Putamen (tissue), 1 donor: ENCODE data around the gene RHOA.
"Not testable (repeated sequence)": the region's sequence is repeated elsewhere in the genome, so short reads cannot be mapped to it uniquely, and the experiment has no call there.

ENCODE experiments used
- DNase-seq: peaks from one replicate; pipeline ENCODE4 v3.0.0-alpha.2; 2016; ENCODE audit warnings: low spot score

RHOA gene

GRCh38 chr3:49362561-49362960, 49.2 kb downstream of the RHOA start:
- no peak for DNase-seq

GRCh38 chr3:49359623-49360022, 52.2 kb downstream of the RHOA start:
- no peak for DNase-seq

GRCh38 chr3:49358884-49359225, 52.9 kb downstream of the RHOA start:
- no peak for DNase-seq

- DNase-seq: peak; percentile 87
Measured at GRCh38 chr3:49358217-49358883, 53.4 kb downstream of the RHOA start, which contains the start of gene GPX1. TSS of gene GPX1 (minus strand) at chr3:49358353. CDS start at chr3:49358278, 75 bp downstream.

GRCh38 chr3:49357443-49358216, 54.1 kb downstream of the RHOA start:
- DNase-seq: not testable (repeated sequence)

- not testable (repeated sequence) for DNase-seq
Measured at GRCh38 chr3:49357095-49357442, 54.7 kb downstream of the RHOA start.

- no peak for DNase-seq
Measured at GRCh38 chr3:49352890-49353421, 58.8 kb downstream of the RHOA start.

GRCh38 chr3:49352281-49352680, 59.5 kb downstream of the RHOA start:
- no peak for DNase-seq

- no peak for DNase-seq
Measured at GRCh38 chr3:49351521-49352011, 60.2 kb downstream of the RHOA start.

- DNase-seq: no peak
Measured at GRCh38 chr3:49349348-49350114, 62.2 kb downstream of the RHOA start.

GRCh38 chr3:49348361-49348760, 63.4 kb downstream of the RHOA start:
- not testable (repeated sequence) for DNase-seq

GRCh38 chr3:49346797-49347251, 65.0 kb downstream of the RHOA start:
- no peak for DNase-seq

GRCh38 chr3:49343163-49343562, 68.6 kb downstream of the RHOA start:
- DNase-seq: no peak

GRCh38 chr3:49341996-49342395, 69.8 kb downstream of the RHOA start:
- DNase-seq: no peak

GRCh38 chr3:49339941-49340800, 71.6 kb downstream of the RHOA start, which contains the start of gene USP4:
TSS of gene USP4 (minus strand) at chr3:49340053. CDS start at chr3:49340024, 29 bp downstream.
- peak; percentile 82 for DNase-seq

- no peak for DNase-seq
Measured at GRCh38 chr3:49339581-49339940, 72.2 kb downstream of the RHOA start.

- DNase-seq: no peak
Measured at GRCh38 chr3:49333916-49334633, 77.7 kb downstream of the RHOA start.

GRCh38 chr3:49333091-49333490, 78.7 kb downstream of the RHOA start:
- no peak for DNase-seq

GRCh38 chr3:49329186-49329585, 82.6 kb downstream of the RHOA start:
- no peak for DNase-seq

GRCh38 chr3:49328350-49328749, 83.4 kb downstream of the RHOA start:
- DNase-seq: not testable (repeated sequence)

GRCh38 chr3:49327485-49327884, 84.3 kb downstream of the RHOA start:
- no peak for DNase-seq
